Ramos (cell line): ENCODE results near the gene DDIT3.
"Not testable (repeated sequence)": the region's sequence is repeated elsewhere in the genome, so short reads cannot be mapped to it uniquely, and the experiment has no call there.

ENCODE experiments used
- in situ Hi-C: fragments of 300-500 bp; cut with MboI; formaldehyde crosslinking; loops from one replicate; pipeline ENCODE4 v1.14.3; 2022; ENCODE audit warnings: low sequenced_read_pairs; ENCODE audit not compliant: unreplicated experiment

Gene DDIT3, protein sequence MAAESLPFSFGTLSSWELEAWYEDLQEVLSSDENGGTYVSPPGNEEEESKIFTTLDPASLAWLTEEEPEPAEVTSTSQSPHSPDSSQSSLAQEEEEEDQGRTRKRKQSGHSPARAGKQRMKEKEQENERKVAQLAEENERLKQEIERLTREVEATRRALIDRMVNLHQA

DNA sequence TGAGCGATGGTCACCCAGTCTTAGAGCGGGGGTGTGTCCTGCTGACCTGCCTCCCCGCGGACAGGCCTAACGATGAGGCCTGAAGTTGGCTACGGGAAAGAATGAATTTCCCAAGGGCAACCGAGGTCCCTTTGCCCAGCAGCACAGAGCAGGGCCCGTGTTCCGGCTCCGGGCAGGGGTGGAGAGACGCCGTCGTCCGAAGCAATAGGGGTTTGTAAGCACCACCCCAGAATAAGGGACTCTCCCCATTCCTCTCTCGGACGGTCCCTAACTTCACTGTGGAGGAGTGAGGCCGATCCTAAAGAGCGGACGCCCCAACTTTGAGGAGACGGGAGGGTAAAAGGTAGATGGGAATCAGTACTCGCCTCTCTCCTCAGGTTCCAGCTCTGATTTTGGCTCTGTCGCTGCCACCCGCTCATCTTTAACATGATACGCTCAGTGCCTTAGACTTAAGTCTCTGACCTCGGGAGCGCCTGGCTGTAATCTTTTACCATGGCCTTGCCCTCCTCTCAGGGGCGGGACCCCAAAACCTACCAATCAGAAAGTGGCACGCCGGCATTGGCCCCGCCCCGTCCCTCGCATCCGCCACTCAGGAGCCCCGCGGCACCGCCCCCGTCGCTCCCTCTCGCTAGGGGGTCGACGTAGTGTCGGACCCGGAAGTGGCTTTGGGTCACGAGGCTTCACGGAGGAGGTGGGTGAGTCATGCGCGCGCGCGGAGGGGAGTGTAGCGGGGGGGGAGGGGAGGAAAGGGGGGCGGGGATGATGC is at the start of gene DDIT3:
Gene DDIT3 (minus strand): TSS at position 462 of the 766 bp plus-strand sequence. CDS start 3,108 bp downstream, outside the sequence.
- in situ Hi-C loops = no loop called here

DNA sequence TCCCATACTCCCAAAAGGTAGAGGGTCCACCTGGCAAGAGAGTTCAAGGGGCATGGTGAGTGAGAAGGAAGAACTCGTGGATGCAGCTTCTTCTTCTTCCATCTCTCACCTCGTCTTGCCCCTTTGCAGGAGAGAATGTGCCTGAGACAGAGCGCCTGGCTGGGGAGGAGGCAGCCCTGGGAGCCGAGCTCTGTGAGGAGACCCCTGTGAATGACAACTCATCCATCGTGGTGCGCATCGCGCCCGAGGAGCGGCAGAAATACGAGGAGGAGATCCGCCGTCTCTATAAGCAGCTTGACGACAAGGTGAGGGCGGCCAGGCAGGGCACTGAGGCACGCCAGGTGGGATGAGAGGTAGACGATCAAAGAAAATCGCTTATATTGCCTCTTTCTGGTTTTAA is 49.5 kb upstream of the DDIT3 start:
- in situ Hi-C loops = no loop called here

DNA sequence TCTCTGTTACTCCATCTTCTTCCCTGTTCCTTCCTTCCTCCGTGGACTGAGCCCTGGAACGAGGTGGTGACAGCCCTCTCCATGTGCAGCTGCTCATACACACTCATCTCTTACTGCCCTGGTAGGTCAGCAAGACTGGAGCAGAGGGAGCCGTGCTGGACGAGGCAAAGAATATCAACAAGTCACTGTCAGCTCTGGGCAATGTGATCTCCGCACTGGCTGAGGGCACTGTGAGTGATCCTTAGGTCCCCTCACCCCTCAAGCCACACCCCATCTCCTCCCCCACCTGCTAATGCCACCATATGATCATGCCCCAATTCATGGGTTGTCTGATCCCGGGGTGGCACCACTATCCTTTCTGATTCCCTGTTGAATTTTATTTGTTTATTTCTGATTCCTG is 48.5 kb upstream of the DDIT3 start:
- in situ Hi-C loops = no loop called here

DNA sequence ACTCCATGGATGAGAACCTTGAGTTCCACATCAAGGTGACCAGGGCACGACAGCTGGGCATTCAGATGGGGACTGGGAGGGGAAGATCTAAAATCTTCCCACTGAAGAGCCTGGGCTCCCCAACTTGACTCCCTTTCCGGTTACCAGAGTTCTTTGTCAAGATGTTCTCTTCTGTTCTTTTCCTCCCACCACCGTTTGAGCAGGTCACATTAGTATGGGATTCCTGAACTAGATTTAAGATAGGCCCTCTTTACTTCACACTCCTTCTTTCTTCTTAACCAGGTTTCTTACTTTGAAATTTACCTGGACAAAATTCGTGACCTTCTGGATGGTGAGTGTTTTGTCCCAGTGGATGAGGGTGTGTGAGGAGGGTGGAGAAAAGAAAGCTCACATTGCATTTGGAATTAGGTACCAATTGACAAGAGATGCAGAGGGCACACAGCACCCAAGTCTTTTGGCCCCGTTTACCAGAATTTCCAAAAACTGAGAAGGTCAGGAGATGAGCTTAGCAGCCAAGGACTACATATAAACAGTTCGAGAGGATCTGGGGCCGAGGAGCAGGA is 43.9 kb upstream of the DDIT3 start:
- in situ Hi-C loops = no loop called here

DNA sequence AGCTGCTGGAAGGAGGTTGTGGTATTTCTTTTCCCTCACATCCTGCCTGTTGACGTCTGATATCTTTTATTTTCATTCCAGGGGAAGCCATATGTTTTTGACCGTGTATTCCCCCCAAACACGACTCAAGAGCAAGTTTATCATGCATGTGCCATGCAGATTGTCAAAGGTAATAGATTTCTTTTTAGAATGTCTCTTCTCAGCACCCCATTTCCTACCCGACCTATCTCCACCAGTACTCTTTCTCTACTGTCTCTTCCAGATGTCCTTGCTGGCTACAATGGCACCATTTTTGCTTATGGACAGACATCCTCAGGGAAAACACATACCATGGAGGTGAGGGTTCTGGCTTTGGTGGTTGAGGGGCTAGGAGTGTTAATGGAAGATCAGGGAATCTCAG is 43.0 kb upstream of the DDIT3 start:
- in situ Hi-C loops = no loop called here

DNA sequence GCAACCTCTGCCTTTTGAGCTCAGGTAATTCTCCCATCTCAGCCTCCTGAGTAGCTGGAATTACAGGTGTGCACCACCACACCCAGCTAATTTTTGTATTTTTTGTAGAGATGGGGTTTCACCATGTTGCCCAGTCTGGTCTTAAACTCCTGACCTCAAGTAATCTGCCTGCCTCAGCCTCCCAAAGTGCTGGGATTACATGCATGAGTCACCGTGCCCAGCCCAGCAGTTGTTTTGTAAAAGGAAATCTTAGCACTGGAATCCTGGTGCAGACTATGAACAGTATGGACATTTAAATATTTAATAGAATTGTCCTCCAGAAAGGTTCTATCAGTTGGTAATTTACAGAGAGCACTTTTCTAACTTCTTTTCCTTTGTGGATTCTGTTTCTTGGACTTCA is 40.8 kb upstream of the DDIT3 start:
- in situ Hi-C loops = not testable (repeated sequence)

DNA sequence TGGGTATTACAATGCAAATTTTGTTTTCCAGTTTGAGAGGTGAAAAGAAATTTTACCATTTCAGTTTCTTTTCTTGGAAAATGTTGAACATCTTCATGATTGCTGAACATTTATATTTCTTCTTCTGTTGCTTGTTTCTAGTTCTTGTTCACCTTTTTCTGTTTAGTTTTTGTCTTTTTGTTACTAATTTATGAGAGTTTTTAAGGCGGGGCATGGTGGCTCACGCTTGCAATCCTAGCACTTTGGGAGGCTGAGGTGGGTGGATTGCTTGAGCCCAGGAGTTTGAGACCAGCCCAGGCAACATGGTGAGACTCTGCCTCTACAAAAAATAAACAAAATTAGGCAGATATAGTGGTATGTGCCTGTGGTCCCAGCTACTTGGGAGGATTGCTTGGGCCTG is 40.2 kb upstream of the DDIT3 start:
- in situ Hi-C loops = no loop called here

DNA sequence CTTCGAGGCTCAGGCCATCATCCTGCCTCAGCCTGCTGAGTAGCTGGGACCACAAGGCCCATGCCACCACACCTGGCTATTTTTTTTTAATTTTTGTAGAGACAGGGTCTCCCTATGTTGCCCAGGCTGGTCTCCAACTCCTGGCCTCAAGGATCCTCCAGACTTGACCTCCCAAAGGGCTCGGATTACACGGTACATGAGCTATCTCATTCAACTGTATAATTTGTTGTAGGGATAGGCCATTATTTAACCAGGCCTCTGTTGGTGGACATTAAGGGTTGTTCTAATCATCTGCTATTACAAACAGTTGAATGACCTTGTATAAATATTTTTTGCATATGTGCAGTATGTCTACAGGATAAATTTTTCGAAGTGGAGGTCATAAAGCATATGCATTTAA is 38.5 kb upstream of the DDIT3 start:
- in situ Hi-C loops = no loop called here

DNA sequence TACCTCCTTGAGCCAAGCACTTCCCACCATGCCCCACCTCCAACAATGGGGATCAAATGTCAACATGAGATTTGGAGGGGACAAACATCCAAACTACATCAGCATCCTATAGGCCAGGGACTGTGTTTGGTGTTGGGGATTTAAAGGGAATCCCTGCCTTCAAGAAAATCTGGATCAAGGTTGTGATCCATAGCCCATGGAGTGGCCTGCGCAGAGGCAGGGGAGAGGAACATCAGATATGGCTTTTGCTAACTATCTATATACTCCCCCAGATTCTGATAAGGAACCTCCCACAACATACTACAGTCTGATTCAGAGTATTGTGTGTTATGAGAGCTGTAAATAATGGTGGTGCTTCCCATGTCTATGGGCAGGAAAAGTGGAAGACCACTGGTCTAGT is 34.6 kb upstream of the DDIT3 start:
- in situ Hi-C loops = no loop called here

DNA sequence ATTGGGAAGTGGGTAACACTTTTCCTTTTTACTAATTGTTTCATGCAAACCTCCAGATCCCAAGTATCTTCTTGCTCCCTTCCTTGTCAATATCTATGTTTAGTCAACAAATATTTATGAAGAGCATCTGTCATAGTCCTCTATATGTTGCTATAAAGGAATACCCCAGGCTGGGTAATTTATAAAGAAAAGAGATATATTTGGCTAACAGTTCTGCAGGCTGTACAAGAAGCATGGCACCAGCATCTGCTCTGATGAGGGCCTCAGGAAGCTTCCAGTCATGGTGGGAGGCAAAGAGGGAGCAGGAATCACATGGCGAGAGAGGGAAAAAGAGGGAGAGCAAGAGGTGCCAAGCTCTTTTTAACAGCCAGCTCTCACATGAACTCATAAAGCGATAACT is 34.1 kb upstream of the DDIT3 start:
- in situ Hi-C loops = no loop called here

DNA sequence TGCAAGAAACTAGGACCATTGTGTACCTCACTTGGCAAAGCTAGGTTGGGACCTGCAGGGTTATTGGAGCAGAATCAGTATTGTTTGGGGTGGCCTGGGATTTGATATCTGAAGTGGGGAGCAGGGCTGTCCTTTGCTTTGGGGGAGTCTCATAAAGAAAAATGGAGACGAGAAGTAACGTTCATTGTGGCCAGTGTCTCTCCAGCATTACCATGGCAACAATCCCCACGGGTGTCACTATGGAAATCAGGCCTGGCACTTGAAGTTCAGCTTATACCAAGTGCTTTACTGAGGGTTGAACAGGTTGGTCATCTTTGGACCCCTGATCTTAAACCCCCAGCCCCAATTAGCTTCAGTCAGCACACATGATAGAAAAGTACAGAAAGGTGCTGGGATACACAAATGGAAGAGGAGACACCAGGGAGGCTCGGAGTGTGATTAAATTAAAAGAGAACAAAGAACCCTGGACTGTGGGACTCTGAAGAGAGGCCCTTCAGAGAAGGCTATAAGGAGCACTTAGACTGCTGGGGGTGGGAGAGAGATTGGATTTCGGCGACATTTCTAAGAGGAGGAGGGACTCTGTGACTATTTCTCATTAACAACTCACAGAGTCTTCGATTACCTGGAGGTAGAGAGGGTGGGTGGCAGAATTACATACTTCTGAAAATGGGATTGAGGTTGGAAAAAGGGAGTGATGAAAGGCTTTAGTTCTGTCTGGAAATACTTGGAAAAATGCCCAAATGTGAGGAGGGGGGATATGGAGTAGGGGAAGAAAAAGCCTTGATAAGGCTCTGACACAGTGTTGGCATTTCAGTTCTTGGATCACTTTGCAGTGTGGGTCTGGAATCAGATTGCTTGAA is 33.3 kb upstream of the DDIT3 start:
- in situ Hi-C loops = no loop called here

DNA sequence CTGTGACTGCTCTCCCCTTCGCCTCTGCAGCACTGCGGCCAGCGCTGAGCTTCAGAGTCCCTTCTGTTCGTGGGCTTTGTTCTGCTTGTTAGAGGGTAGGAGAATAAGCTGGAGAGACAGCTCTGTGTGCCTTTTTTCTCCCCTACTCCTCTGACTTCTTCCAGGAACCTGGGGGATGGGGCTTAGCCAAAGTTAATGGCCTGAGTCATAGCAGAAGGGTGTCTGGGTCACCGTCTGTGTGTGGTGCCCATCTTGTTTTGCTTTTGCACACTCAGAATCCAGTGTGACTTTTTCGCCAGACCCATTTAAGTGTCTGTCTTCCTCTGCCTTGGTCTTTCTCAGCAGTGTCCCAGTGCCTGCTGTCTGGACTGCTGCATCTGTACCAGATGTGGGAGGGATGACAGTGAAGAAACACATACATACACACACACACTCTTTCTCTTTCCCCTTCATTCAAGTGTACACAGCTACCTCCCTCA is 32.6 kb upstream of the DDIT3 start:
- in situ Hi-C loops = no loop called here

DNA sequence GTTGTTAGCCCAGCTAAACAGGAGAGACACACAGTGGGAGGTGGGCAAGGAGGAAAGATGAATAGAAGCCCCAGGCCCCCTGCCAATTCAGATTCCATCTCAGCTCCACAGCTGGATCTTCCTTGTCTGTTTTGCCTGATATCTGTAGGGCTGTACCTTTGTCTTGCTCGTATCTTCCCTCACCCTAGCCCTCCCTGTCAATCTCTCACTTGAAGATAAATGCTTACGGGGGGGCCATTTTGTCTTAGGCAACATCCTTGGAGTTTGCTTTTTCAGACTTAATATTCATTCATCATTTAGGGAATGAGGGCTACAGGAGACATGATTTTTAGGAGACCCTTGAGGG is 32.0 kb upstream of the DDIT3 start:
- in situ Hi-C loops = no loop called here

DNA sequence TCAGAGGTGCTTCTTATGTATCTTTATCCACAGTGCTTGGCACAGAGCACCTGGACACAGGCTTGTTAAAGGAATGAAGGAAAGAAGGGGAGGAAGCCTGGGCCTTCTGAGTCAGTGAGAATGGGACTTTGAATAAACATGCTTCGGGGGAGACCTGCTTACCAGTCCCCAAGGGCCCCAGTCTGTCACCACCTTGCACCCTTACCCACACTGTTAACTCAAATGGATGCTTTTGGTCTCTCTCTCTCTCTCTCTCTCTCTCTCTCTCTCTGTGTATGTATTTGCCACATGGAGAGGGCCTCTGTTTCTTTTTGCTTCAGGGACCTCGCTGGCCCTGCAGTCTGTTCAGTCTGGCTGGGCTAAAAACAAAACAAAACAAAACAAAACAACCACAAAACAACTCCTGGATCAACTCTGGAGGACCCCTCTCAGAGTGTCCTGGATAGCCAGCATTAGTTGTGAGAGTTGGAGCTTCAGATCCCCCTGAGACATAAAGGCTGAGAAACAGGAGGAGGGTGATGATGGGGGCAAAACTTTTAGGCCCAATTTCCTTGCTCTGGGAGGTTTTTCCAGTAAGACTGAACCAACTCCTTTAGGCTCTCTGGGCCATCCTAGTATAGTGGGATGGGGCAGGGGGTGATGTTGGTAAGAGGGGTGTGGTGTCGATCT is 31.5 kb upstream of the DDIT3 start:
- in situ Hi-C loops = no loop called here

DNA sequence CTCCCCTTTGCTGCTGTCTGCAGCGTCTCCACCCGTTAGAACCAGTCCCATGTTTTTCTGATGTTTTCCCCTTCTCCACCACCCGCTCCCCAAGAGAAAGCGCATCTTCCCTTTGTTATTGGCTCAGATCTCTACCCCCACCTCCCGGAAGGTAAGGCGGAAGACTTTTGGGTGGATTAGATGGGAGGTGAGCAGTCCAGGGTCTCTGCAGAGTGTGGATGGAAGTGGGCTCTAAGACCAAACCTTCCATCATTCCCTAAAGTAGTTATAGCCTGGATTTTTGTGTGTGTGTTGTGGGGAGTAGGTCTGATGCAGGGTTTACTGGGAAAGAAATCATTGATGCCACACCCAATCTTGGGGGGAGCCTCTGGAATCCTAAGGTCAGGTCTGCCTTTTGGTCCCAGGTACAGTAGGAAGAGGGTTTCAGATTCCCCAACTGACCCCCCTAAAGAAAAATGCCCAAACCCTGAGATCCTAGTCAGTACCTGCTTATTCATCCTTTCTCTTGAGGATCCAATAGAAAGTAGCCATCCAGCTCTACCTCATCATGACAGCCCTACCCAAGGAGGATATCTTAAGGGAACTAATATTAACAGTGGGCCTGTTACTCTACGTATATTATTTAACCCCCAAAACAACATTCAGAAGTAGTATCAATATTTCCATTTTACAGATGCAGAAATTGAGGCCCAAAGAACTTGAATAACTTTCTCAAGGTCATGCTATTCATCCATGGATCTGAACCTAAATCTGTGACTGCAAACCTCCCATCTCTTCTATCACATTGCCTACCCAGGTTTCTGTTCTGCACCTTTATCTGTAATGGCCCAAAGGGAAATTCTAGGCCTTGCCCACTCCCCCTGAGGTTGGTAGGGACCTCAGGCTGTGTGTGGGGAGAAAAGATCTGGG is 30.6 kb upstream of the DDIT3 start:
- in situ Hi-C loops = no loop called here

DNA sequence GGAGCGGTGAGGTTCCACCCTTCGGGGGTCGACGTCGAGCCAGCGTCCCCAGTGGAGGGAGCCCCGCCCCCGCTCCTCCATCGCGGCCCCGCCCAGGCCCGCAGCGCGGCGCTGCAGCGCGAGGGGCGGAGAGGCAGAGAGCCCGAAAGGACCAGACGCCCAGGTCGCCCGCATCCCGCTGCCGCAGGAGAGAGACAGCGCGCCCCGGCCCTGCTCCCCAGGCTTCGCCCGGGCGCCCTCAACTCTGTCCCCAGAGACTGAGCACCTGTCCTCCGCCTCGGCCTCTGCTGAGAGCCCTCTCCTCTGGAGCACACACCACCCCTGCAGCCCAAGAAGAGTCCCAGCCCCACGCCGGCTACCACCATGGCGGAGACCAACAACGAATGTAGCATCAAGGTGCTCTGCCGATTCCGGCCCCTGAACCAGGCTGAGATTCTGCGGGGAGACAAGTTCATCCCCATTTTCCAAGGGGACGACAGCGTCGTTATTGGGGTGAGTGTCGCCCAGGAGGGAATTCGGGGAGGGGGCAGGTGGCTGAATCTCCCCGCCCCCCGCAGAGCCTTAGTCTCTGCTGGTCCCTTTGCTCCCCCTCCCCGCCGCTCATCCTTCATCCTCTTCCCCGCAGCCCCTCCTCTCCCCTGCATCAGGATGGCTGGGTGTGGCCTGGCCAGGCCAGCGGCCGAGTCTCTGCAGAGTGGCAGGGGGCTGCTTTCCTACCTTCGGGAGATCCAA is 29.8 kb upstream of the DDIT3 start, which contains the start of gene KIF5A:
Gene KIF5A (plus strand): TSS at position 136 of the 732 bp plus-strand sequence. CDS start 228 bp downstream, at position 364.
- in situ Hi-C loops = no loop called here

DNA sequence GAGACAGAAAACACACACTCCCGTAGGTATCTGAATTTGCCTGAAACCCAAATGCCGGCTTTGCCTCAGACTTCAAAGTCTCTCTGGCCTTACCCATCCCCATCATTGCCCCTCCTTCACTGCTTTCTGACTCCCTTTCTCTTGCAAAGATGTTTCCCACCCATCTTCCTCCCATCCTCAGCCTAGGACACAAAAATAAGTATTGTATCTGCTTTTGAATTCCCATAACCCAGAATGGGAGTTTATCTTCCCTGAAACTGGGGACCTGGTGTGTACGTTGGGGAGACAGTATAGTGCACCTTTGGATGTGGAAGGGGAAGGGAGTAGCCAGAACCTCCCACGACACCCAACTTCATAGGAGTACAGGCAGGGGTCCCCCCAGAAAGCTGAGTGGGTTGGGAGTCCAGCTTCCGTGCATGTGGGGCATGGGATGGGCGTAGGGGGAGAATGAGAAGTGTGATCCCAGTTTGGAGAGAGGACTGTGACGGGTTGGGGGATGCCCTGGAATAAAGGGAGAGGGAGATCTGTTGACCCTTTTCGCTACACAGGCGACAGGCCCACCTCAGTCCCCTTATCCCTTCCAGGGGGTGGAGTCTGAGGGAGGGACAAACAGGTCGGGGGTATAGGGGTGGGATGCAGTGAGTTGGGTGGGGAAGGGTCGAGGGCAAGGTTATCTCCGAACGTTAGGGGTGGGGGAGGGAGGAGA is 29.0 kb upstream of the DDIT3 start:
- in situ Hi-C loops = no loop called here

DNA sequence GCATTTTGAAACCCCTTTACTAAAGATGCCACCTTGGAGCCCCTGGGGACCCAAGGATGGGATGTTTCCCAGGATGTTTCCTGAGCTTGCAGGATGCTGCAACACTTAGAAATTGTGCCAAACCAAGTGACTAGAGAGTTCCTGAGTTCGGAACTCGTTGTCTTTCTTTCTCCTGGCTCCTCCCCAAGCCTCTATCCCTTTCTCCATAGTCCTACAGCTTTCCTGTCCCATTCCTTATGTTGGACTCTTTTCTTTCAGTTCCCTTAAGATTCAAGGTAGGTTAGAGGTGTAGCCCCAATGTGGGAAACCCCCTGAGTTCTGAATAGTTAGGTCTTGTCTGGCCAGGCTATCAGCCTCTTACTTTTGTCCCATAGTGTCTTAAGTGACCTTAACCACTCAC is 28.2 kb upstream of the DDIT3 start:
- in situ Hi-C loops = no loop called here
